A549 treated with ZK216348 at 1 μM for 4 hours (cell line): ENCODE results near the gene TNFAIP8L2. TPM values are rescaled to one million over a fixed set of nuclear protein-coding genes. Genes with fewer than 3 reads are reported as not detected.

Experiments used
- total RNA-seq: library from RNA; stranded (reverse); fragments of 200-300 nt; extraction: Qiagen RNA extraction; gene quantifications from 5 replicates; pipeline ENCODE4 v1.2.3, GENCODE V29; 2022; ENCODE audit warnings: low read depth

The TNFAIP8L2 gene
- not detected in 5 replicates for total RNA-seq

GRCh38 chr1:151156515-151156819 lies at the start of gene TNFAIP8L2:
TNFAIP8L2 (plus strand) TSS chr1:151156649; CDS start chr1:151158698, 2,049 bp downstream.

GRCh38 chr1:151146412-151147131 lies 9.9 kb upstream of the TNFAIP8L2 start, which contains the start of gene SEMA6C:
SEMA6C (minus strand) TSS chr1:151146631; CDS start chr1:151142621, 4,010 bp downstream.

GRCh38 chr1:151165738-151166504 lies 9.5 kb downstream of the TNFAIP8L2 start, which contains the start of the genes LYSMD1 and SCNM1:
LYSMD1 (minus strand) TSS chr1:151165902; CDS start chr1:151165258, 644 bp downstream.
SCNM1 (plus strand) TSS chr1:151166144; CDS start chr1:151166153, 9 bp downstream.

GRCh38 chr1:151175863-151176262 lies 19.4 kb downstream of the TNFAIP8L2 start, which contains the start of gene TMOD4:
TMOD4 (minus strand) TSS chr1:151175981; CDS start chr1:151174875, 1,106 bp downstream.

DNA sequence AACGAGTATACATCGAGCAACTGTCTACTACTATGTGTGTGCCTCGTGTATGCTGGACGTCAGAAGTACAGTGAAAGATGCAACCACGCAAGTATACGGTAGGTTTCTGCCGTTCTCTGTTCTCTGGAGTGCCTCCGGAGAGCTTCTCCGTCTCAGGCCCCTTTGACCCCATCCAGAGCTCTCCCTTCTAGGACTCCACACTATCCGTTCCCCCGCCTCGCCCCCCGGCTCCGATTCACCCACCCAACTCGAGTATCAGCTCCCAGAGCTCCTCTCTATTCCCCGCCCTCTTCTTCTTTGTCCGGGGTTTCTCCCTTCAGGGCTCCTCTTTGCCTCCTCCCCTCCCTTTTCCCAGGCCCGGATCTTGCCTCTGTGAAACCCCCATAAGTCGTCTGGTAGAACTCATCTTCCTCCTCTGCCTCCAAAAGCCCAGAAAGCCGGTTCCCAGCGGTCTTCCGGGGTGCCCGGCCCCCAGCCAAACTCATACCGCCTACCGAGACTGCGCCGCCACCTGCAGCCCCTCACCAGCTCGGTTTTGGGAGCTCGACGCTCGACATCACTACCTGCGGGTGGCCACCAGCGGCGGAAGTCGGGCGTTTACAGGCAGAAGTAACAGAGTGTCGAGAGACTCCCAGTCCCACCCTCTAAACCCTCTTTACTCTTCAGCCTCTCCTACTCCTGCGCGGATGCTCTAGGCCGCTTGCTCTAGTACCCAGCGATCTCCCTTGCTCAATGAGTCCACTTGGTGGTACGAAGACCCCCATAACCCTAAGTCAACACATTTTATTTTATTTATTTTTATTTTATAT lies 33.4 kb downstream of the TNFAIP8L2 start, which contains the start of gene VPS72:
TSS of gene VPS72 (minus strand) at position 561 of the 809 bp plus-strand sequence. CDS start at position 485, 76 bp downstream.

DNA sequence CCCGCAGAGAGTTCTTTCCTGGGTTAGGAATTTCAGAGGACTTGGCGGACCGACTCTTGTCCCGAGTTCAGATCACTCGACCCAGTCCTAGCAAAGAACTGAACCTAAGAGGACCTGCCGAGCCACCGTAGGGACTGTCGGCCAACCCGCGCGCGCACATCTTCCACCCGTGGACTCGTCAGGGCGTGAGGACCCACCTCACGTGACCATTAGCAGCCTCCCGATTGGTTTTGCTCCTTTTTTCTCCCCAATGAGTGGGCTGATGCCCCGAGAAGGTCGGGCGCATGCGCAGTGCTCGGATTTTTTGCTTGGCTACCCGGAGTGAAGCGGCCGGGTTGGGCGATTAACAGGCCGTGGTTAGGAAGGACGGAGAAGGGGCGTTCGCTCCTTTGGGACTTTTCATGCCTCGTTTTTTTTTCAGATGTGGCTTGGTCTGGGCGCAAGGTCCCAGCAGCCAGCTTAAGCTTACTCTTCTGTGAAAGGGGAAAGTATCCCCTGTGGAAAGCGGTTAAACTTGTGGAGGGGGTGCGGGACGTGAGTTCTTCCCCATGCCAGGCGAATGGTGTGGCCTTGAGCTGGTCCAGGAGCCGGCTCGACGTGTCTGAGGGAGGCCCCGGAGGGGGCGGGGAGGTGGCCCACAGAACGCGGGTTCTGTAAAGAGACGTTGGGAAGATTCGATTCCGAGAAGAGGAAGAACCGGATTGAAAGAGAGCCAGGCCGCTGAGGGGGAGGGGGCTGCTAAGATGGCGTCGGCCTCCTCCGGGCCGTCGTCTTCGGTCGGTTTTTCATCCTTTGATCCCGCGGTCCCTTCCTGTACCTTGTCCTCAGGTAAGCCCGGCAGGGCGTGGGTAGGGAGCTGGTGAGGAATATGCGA lies 42.0 kb downstream of the TNFAIP8L2 start, which contains the start of gene PIP5K1A:
TSS of gene PIP5K1A (plus strand) at position 299 of the 874 bp plus-strand sequence. CDS start at position 744, 445 bp downstream.

Other genes with a start within 250 kb of the TNFAIP8L2 start
- 22.0 to 26.5 TPM (median 25.5 TPM) in 5 replicates for gene SETDB1, start 230.3 kb upstream of the TNFAIP8L2 start, total RNA-seq
- gene CERS2, start 181.8 kb upstream of the TNFAIP8L2 start, total RNA-seq: 233 to 262 TPM (median 240 TPM) in 5 replicates
- gene ANXA9, start 174.4 kb upstream of the TNFAIP8L2 start, total RNA-seq: 0.87 to 1.3 TPM (median 1.1 TPM) in 5 replicates
- 2.3 to 4.2 TPM (median 3.8 TPM) in 5 replicates for gene MINDY1, start 149.7 kb upstream of the TNFAIP8L2 start, total RNA-seq
- gene PRUNE1, start 148.2 kb upstream of the TNFAIP8L2 start, total RNA-seq: 10.8 to 16.0 TPM (median 14.6 TPM) in 5 replicates
- gene BNIPL, start 120.1 kb upstream of the TNFAIP8L2 start, total RNA-seq: 0.07 to 0.27 TPM (median 0.09 TPM) in 3 of 5 replicates, not detected in the others
- gene C1orf56, start 108.9 kb upstream of the TNFAIP8L2 start, total RNA-seq: 4.2 to 7.5 TPM (median 6.7 TPM) in 5 replicates
- gene CDC42SE1, start 97.0 kb upstream of the TNFAIP8L2 start, total RNA-seq: 78.6 to 87.3 TPM (median 81.7 TPM) in 5 replicates
- 9.5 to 20.3 TPM (median 17.4 TPM) in 5 replicates for gene MLLT11, start 96.3 kb upstream of the TNFAIP8L2 start, total RNA-seq
- 3.2 to 4.0 TPM (median 3.7 TPM) in 5 replicates for gene GABPB2, start 85.9 kb upstream of the TNFAIP8L2 start, total RNA-seq
- 0.59 to 2.2 TPM (median 1.5 TPM) in 5 replicates for gene SEMA6C, start 10.0 kb upstream of the TNFAIP8L2 start, total RNA-seq
- 4.6 to 7.4 TPM (median 6.9 TPM) in 5 replicates for gene LYSMD1, start 9.3 kb downstream of the TNFAIP8L2 start, total RNA-seq
- 44.7 to 55.2 TPM (median 46.7 TPM) in 5 replicates for gene SCNM1, start 9.5 kb downstream of the TNFAIP8L2 start, total RNA-seq
- 0.66 to 0.74 TPM in 2 of 5 replicates, not detected in the others for gene TMOD4, start 19.3 kb downstream of the TNFAIP8L2 start, total RNA-seq
- 43.3 to 64.3 TPM (median 46.5 TPM) in 5 replicates for gene VPS72, start 33.5 kb downstream of the TNFAIP8L2 start, total RNA-seq
- gene PIP5K1A, start 41.9 kb downstream of the TNFAIP8L2 start, total RNA-seq: 43.7 to 66.5 TPM (median 45.9 TPM) in 5 replicates
- 160 to 214 TPM (median 195 TPM) in 5 replicates for gene PSMD4, start 98.1 kb downstream of the TNFAIP8L2 start, total RNA-seq
- gene ZNF687, start 125.7 kb downstream of the TNFAIP8L2 start, total RNA-seq: 8.4 to 14.9 TPM (median 13.4 TPM) in 5 replicates
- gene PI4KB, start 170.8 kb downstream of the TNFAIP8L2 start, total RNA-seq: 21.8 to 29.0 TPM (median 27.3 TPM) in 5 replicates
- 21.1 to 26.2 TPM (median 24.6 TPM) in 5 replicates for gene RFX5, start 190.6 kb downstream of the TNFAIP8L2 start, total RNA-seq
- 5.1 to 7.6 TPM (median 6.9 TPM) in 5 replicates for gene SELENBP1, start 216.1 kb downstream of the TNFAIP8L2 start, total RNA-seq
- gene PSMB4, start 242.9 kb downstream of the TNFAIP8L2 start, total RNA-seq: 308 to 428 TPM (median 392 TPM) in 5 replicates